Measurements from ENCODE around the gene VMP1. TPM values are rescaled to one million over a fixed set of nuclear protein-coding genes. Genes with fewer than 3 reads are reported as not detected.
"Not testable (repeated sequence)": the region's sequence is repeated elsewhere in the genome, so short reads cannot be mapped to it uniquely, and the experiment has no call there.

The VMP1 gene
- polyA plus RNA-seq, 6 donors from 2014 or later = 37.2 to 73.1 (median 45.1) TPM

DNA sequence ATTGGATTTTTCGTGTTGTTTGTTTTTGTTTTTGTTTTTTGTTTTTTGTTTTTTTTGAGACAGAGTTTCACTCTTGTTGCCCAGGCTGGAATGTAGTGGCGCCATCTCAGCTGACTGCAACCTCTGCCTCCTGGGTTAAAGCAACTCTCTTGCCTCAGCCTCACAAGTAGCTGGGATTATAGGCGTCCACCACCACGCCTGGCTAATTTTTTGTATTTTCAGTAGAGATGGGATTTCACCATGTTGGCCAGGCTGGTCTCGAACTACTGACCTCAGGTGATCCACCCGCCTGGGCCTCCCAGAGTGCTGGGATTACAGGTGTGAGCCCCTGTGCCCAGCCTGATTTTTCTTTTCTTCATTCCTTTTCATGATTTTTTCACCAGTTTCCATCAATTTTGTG lies 73.1 kb downstream of the VMP1 start:
- H3K4me3 Mint-ChIP-seq; DNase-seq; ATAC-seq (ENCODE audit: low read depth in 2 of 2); H3K27me3 Mint-ChIP-seq; H3K9me3 Mint-ChIP-seq: not testable (repeated sequence)
- Mint-ChIP-seq H3K27ac (peak overlapping the region in 1 of 6 donors; percentile 19), H3K4me1 (peaks cover 14 to 32% (median 16%) of the 10 kb centered on the region in 3 donors), H3K36me3 (peaks cover 10 to 16% of the 10 kb centered on the region in 2 donors)

DNA sequence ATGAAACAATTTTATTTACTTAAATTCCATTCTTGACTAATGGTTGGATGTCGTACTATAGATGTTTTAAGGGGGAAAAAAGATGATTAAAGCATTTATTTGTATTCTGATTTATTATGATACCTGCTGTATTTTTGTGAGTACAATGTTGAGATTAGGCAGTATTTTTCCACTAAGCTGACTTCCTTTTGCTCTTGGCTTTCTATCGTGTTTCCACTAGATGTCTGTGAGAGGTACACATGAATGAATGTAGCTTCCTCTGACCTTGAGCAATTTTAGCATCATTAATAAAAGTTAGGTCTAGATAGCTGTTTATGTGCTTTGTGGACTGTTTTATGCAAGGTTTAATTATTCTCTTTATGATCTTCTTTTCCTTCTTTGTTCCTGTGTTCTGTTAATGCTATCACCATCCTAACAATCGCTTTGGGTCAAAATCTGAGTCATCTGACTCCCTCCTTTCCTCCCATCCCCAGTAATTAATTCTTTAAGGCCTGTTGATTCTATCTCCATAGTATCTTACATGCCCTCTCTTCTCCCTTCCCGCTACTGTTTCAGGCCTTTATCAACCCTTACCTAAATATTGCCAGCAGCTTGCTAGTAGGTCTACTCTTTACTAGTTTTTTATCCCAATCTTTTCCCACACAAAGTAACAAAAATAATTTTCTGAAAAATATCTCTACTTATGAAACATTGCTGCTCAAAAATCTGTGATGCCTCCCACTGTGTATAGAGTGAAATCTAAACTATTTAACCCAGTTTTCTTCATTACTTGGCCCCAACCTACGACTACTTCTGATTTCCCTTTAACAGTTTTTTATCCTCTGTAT lies 76.0 kb downstream of the VMP1 start:
- Mint-ChIP-seq H3K4me1 (peaks cover 26 to 53% (median 29%) of the 10 kb centered on the region in 3 donors), H3K4me3 (peak overlapping the region in 2 of 8 donors; percentile 0 to 57), H3K9me3 (no peaks in the 10 kb centered on the region), H3K27me3 (no peaks in the 10 kb centered on the region), H3K27ac (peak overlapping the region; percentile 40 to 96 (median 76)), H3K36me3 (peaks cover 0 to 6% of the 10 kb centered on the region in 2 donors)
- DNase-seq = no peak
- no peak for ATAC-seq (ENCODE audit: low read depth in 2 of 2)

DNA sequence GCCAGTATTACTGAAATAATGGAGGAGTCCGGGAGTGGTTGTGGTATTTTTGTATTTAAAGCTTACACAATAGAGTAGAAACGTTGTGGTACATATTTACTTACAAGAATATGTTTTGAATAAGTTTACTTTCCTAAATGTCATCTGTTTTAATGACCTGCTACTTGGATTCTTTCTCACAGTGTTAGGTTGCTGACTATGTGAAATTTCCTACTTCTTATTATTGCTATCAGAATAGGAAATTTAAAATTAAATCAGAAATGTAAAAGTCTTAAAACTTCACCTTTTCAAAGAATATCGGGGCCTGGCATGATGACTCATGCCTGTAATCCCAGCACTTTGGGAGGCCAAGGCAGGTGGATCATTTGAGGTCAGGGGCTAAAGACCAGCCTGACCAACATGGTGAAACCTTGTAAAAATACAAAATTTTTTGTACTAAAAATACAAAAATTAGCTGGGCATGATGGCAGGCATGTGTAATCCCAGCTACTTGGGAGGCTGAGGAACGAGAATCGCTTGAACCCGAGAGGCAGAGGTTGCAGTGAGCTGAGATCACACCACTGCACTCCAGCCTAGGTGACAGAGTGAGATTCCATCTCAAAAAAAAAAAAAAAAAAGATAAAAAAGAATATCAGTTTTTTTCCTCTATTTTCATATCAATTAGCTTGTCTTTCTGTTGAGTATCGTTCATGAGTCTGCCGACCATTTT lies 77.8 kb downstream of the VMP1 start:
- Mint-ChIP-seq H3K27me3 (no peaks in the 10 kb centered on the region), H3K27ac (peak overlapping the region in 4 of 6 donors; percentile 16 to 94 (median 57)), H3K4me3 (no peak overlapping the region), H3K4me1 (peaks cover 26 to 47% (median 29%) of the 10 kb centered on the region in 3 donors), H3K9me3 (no peaks in the 10 kb centered on the region), H3K36me3 (no peaks in the 10 kb centered on the region)
- no peak for DNase-seq
- ATAC-seq (ENCODE audit: low read depth in 2 of 2) = no peak

DNA sequence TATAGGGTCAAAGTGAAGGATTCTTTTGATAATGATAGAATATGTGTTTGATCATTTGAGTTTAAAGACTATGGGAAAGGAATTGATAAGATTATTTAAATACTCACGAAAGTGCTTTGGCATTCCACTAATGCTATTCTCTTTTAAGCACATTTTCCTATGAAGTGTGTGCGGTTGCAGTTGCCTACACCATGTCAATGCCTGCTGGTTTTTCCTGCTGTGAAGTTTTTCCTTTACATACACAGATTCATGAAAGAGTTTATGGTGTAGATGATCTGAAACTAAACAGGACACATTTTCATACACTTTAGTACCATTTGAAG lies 78.7 kb downstream of the VMP1 start:
- Mint-ChIP-seq H3K27me3 (no peaks in the 10 kb centered on the region), H3K4me3 (peak overlapping the region; percentile 14 to 81 (median 72)), H3K36me3 (no peaks in the 10 kb centered on the region), H3K27ac (peak overlapping the region; percentile 94 to 97 (median 95)), H3K4me1 (peaks cover 29 to 47% (median 29%) of the 10 kb centered on the region in 3 donors), H3K9me3 (no peaks in the 10 kb centered on the region)
- DNase-seq = no peak
- no peak for ATAC-seq (ENCODE audit: low read depth in 2 of 2)

DNA sequence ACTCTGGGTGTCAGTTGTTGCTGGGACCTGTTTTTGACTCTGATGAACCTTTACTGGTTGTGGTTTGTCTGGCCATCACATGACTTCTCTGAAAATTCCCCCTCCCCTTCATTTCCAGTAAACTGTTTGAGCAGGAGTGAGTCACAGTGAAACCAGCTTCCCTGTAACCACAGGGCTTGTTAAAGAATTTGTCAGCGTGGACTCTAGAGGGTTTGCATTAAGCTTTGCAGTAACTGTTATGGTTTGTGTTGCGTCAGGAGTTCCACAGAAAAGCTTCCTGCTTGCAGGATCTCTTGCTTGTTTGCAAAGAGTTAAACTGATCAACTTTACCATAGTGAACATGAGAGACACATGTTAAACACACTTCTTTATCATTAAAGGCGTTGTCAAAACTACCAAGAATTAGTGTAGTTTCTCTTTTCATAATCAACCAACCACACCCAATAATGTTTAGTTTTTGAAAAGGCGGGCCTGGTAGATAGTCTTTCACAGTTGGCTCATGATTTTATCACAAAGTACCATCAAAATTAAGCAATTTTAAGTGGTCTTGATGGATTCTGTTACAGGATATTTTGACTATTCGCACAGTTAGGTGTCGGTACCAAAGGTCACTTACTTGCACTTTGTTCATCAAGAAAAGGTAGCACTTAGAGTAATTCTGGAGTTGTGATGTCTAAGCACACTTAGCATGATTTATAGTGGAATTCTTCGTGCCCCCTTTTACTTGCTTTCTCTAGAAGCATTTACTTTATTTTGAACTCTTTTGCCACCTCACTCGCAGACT lies 79.3 kb downstream of the VMP1 start:
- ATAC-seq (ENCODE audit: low read depth in 2 of 2) (peak; percentile 97), DNase-seq (peak; percentile 77)
- Mint-ChIP-seq H3K4me3 (peak overlapping the region; percentile 14 to 81 (median 72)), H3K9me3 (no peaks in the 10 kb centered on the region), H3K36me3 (no peaks in the 10 kb centered on the region), H3K27ac (peak overlapping the region; percentile 94 to 97 (median 95)), H3K4me1 (peaks cover 29 to 47% (median 29%) of the 10 kb centered on the region in 3 donors), H3K27me3 (no peaks in the 10 kb centered on the region)

DNA sequence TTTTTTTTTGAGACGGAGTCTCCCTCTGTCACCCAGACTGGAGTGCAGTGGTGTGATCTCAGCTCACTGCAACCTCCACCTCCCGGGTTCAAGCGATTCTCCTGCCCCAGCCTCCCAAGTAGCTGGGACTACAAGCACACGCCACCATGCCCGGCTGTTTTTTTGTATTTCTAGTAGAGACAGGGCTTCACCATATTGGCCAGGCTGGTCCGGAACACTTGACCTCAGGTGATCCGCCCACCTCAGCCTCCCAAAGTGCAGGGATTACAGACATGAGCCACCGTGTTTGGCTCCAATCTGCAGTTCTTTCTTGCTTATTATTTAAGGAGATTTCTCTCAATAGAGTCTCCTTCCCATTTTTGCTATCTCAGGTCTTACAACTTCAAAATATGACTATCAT lies 82.4 kb downstream of the VMP1 start:
- H3K4me1 Mint-ChIP-seq = peaks cover 14 to 26% (median 15%) of the 10 kb centered on the region in 3 donors
- not testable (repeated sequence) for H3K27me3 Mint-ChIP-seq; H3K4me3 Mint-ChIP-seq; H3K9me3 Mint-ChIP-seq; DNase-seq; ATAC-seq (ENCODE audit: low read depth in 2 of 2); H3K36me3 Mint-ChIP-seq
- H3K27ac Mint-ChIP-seq = peak overlapping the region in 2 of 6 donors; percentile 11 to 18

DNA sequence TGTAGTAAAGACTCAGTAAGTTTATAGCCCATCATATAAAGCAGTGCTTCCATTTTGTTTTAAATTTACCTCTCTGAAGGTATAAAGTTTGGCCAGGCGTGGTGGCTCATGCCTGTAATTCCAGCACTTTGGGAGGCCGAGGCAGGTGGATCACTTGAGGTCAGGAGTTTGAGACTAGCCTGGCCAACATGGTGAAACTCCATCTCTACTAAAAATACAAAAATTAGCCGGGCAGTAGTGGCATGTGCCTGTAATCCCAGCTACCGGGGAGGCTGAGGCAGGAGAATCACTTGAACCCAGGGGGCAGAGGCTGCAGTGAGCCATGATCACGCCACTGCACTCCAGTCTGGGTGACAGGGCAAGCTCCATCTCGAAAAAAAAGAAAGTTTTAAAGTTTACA lies 83.0 kb downstream of the VMP1 start:
- H3K4me3 Mint-ChIP-seq; H3K27me3 Mint-ChIP-seq; DNase-seq; H3K36me3 Mint-ChIP-seq; ATAC-seq (ENCODE audit: low read depth in 2 of 2); H3K9me3 Mint-ChIP-seq: not testable (repeated sequence)
- Mint-ChIP-seq H3K27ac (peak overlapping the region in 2 of 6 donors; percentile 30 to 35), H3K4me1 (peaks cover 14 to 22% (median 15%) of the 10 kb centered on the region in 3 donors)

DNA sequence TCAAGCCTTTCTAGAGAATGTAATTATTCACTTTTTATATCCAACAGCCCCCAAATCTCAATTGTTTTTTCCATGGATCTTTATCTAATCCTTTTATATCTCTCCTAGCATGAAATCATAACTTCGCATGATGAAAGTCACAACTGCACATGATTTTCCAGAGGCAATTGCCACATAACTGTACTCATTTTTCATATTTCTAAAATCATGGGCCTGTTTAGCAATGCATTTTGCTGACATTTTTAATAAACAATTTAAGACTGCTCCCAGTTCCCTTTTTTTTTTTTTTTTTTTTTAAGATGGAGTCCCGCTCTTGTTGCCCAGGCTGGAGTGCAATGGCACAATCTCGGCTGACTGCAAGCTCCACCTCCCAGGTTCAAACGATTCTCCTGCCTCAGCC lies 83.5 kb downstream of the VMP1 start:
- H3K4me1 Mint-ChIP-seq = peaks cover 14 to 20% (median 15%) of the 10 kb centered on the region in 3 donors

DNA sequence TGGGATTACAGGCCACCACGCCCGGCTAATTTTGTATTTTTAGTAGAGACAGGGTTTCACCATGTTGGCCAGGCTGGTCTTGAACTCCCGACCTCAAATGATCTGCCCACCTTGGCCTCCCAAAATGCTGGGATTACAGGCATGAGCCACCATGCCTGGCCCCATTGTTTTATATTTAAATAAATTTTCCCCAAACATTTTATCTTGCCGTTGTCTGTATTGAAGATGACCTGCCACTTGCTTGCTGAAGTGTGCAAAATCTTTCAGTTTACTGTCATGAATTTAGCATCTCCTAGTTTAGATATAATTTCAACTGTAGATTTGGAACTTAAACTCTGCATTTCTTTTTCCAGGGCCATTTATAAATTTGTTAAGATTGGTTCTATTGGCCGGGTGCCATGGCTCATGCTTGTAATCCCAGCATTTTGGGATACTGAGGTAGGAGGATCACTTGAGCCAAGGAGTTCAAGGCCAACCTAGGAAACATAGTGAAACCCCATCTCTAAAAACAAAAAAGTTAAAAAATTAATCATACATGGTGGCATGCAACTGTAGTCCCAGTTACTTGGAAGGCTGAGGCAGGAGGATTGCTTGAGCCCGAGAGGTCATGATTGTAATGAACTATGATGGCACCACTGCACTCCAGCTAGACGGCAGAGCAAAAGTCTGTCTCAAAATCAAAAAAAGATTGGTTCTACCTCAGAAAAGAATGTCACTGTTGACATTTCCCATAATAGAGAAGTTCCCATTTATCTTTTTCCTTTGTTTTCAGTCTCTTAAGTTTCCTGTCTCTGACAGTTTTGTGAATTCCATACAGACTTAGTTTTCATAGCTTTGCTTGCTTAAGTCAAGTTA lies 84.4 kb downstream of the VMP1 start:
- DNase-seq (no peak), ATAC-seq (ENCODE audit: low read depth in 2 of 2) (no peak)
- H3K4me1 Mint-ChIP-seq = peaks cover 6 to 11% (median 8%) of the 10 kb centered on the region in 3 donors
- H3K9me3 Mint-ChIP-seq = no peaks in the 10 kb centered on the region
- H3K27ac Mint-ChIP-seq = peak overlapping the region in 2 of 6 donors; percentile 18 to 24
- no peaks in the 10 kb centered on the region for H3K36me3 Mint-ChIP-seq
- no peak overlapping the region for H3K4me3 Mint-ChIP-seq
- no peaks in the 10 kb centered on the region for H3K27me3 Mint-ChIP-seq

More for the DNA sequence above, 83.5 kb downstream of the VMP1 start:
- no peak for ATAC-seq (ENCODE audit: low read depth in 2 of 2)
- Mint-ChIP-seq H3K4me3 (no peak overlapping the region), H3K27me3 (no peaks in the 10 kb centered on the region), H3K9me3 (no peaks in the 10 kb centered on the region), H3K27ac (peak overlapping the region in 1 of 6 donors; percentile 30), H3K36me3 (no peaks in the 10 kb centered on the region)
- DNase-seq = no peak

DNA sequence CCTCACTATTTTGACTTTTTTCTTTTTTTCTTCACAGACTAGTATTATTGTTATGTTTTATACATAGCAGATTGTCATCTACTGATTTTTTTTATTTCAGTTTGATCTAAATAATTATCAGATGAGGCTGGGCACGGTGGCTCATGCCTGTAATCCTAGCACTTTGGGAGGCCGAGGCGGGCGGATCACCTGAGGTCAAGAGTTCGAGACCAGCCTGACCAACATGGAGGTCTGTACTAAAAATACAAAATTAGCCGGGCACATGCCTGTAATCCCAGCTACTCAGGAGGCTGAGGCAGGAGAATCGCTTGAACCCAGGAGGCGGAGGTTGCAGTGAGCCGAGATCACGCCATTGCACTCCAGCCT lies 85.0 kb downstream of the VMP1 start:
- not testable (repeated sequence) for H3K9me3 Mint-ChIP-seq; ATAC-seq (ENCODE audit: low read depth in 2 of 2); H3K27me3 Mint-ChIP-seq; H3K4me3 Mint-ChIP-seq; DNase-seq; H3K36me3 Mint-ChIP-seq; H3K4me1 Mint-ChIP-seq
- H3K27ac Mint-ChIP-seq = peak overlapping the region in 1 of 6 donors; percentile 18

DNA sequence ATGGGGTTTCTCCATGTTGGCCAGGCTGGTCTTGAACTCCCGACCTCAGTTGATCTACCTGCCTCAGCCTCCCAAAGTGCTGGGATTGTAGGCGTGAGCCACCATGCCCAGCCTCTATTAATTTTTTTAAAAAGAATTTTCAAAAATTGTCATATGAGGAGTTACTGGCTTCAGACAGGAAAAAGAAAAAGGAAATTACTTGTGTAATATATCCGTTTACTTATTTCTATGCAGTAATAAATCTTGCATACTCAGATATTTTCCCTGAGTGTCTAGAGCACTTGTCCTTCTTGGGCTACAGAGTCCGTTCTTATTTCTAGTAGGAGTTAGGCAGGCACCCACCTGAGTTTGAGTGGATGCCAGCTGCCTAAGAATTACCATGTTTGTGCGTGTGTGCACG lies 85.8 kb downstream of the VMP1 start:
- no peaks in the 10 kb centered on the region for H3K9me3 Mint-ChIP-seq
- no peak for DNase-seq
- H3K27me3 Mint-ChIP-seq = no peaks in the 10 kb centered on the region
- no peak for ATAC-seq (ENCODE audit: low read depth in 2 of 2)
- no peak overlapping the region for H3K27ac Mint-ChIP-seq
- H3K4me1 Mint-ChIP-seq = peaks cover 0 to 3% (median under 1%) of the 10 kb centered on the region in 3 donors
- H3K4me3 Mint-ChIP-seq = no peak overlapping the region
- no peaks in the 10 kb centered on the region for H3K36me3 Mint-ChIP-seq

DNA sequence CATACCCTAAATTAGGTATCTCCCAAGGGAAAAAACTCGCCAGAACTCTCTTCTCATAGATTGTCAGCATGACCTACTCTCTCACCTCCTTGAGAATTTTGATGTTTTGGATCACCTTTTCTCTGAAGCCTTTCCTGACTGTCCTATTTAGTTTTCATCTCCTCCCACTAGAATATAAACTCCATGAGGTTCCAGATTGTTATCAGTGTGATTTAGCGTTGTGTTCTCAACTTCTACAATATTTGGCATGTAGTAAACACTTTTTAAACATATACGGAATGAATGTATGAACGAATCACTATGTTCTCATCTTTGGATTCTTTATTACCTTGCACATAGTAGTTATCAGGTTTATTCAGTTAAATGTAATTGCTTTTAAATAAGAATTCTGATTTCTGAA lies 88.7 kb downstream of the VMP1 start:
- Mint-ChIP-seq H3K27ac (no peak overlapping the region), H3K4me3 (no peak overlapping the region), H3K36me3 (no peaks in the 10 kb centered on the region), H3K9me3 (no peaks in the 10 kb centered on the region), H3K4me1 (no peaks in the 10 kb centered on the region), H3K27me3 (no peaks in the 10 kb centered on the region)
- no peak for DNase-seq
- no peak for ATAC-seq (ENCODE audit: low read depth in 2 of 2)

DNA sequence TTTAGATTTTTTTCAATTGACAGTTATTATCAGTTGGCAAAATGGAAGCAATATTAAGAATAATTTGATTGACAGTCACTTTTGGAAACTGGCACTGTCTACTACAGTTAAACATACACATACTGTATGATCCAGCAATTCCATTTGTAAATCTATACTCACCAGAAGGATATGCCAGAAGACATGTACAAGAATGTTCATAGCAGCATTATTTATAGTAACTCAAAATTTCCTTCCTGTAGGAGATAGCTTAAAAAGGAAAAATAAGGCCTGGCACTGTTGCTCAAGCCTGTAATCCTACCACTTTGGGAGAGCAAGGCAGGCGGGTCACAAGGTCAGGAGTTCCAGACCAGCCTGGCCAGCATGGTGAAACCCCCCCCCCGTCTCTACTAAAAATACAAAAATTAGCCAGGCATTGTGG lies 89.3 kb downstream of the VMP1 start:
- no peak overlapping the region for H3K4me3 Mint-ChIP-seq
- no peaks in the 10 kb centered on the region for H3K9me3 Mint-ChIP-seq
- peak overlapping the region in 2 of 6 donors; percentile 20 to 82 for H3K27ac Mint-ChIP-seq
- DNase-seq (no peak), ATAC-seq (ENCODE audit: low read depth in 2 of 2) (no peak)
- no peaks in the 10 kb centered on the region for H3K4me1 Mint-ChIP-seq
- H3K27me3 Mint-ChIP-seq = no peaks in the 10 kb centered on the region
- H3K36me3 Mint-ChIP-seq = no peaks in the 10 kb centered on the region
